WTC11 (cell line): ENCODE measurements around the gene ACSBG1.

Source experiments
- ATF3 ChIP-seq: sonication (generic); formaldehyde crosslinking; conservative IDR thresholded peaks from 2 replicates; pipeline ENCODE4 v1.8.1; 2022; ENCODE audit warnings: mild to moderate bottlenecking, missing genetic modification reagents
- CBFB ChIP-seq: sonication (generic); formaldehyde crosslinking; IDR thresholded peaks from 2 replicates; pipeline ENCODE4 v1.8.1; 2022; ENCODE audit warnings: mild to moderate bottlenecking, low read depth, missing genetic modification reagents
- CTCF ChIP-seq: fragments of 200-600 bp; IDR thresholded peaks from 2 replicates; pipeline ENCODE4 v1.8.0; 2022; ENCODE audit warnings: antibody characterized with exemption
- E2F4 ChIP-seq: sonication (generic); formaldehyde crosslinking; IDR thresholded peaks from 2 replicates; pipeline ENCODE4 v1.8.1; 2022; ENCODE audit warnings: low read depth, mild to moderate bottlenecking, moderate library complexity, missing genetic modification reagents, borderline replicate concordance
- MAX ChIP-seq: sonication (generic); formaldehyde crosslinking; IDR thresholded peaks from 2 replicates; pipeline ENCODE4 v1.8.0; 2022; ENCODE audit warnings: mild to moderate bottlenecking, missing genetic modification reagents
- MYBL2 ChIP-seq: sonication (generic); formaldehyde crosslinking; IDR thresholded peaks from 2 replicates; pipeline ENCODE4 v1.8.1; 2023; ENCODE audit warnings: mild to moderate bottlenecking, moderate library complexity, missing genetic modification reagents
- NFYB ChIP-seq: sonication (generic); formaldehyde crosslinking; conservative IDR thresholded peaks from 2 replicates; pipeline ENCODE4 v1.8.0; 2022; ENCODE audit warnings: low read depth, missing genetic modification reagents
- PREB ChIP-seq: sonication (generic); formaldehyde crosslinking; IDR thresholded peaks from 2 replicates; pipeline ENCODE4 v1.8.1; 2022; ENCODE audit warnings: mild to moderate bottlenecking, missing genetic modification reagents, moderate library complexity, borderline replicate concordance
- RELA ChIP-seq: sonication (generic); formaldehyde crosslinking; IDR thresholded peaks from 2 replicates; pipeline ENCODE4 v1.8.1; 2022; ENCODE audit warnings: missing genetic modification reagents, mild to moderate bottlenecking, borderline replicate concordance
- SP1 ChIP-seq: sonication (generic); formaldehyde crosslinking; conservative IDR thresholded peaks from 2 replicates; pipeline ENCODE4 v1.8.1; 2022; ENCODE audit warnings: missing genetic modification reagents
- STAT6 ChIP-seq: sonication (generic); formaldehyde crosslinking; conservative IDR thresholded peaks from 2 replicates; pipeline ENCODE4 v1.8.1; 2023; ENCODE audit warnings: mild to moderate bottlenecking, low read depth, missing genetic modification reagents, moderate library complexity
- TP53 ChIP-seq: sonication (generic); formaldehyde crosslinking; IDR thresholded peaks from 2 replicates; pipeline ENCODE4 v1.8.1; 2023; ENCODE audit warnings: mild to moderate bottlenecking, missing genetic modification reagents

- TF ChIP-seq TP53 (CRISPR knock-in tag) (no peak), CTCF (no peak), NFYB (no peak), MYBL2 (CRISPR knock-in tag) (no peak), MAX (CRISPR knock-in tag) (no peak), CBFB (no peak), E2F4 (CRISPR knock-in tag) (no peak), RELA (no peak), STAT6 (CRISPR knock-in tag) (no peak), PREB (CRISPR knock-in tag) (no peak), ATF3 (CRISPR knock-in tag) (no peak), SP1 (CRISPR knock-in tag) (no peak)
Measured at GRCh38 chr15:78251136-78251535, 16.8 kb upstream of the ACSBG1 start.
